Measurements from ENCODE around the gene SRGAP1. TPM values are rescaled to one million over a fixed set of nuclear protein-coding genes. Genes with fewer than 3 reads are reported as not detected.
"Not testable (repeated sequence)": the region's sequence is repeated elsewhere in the genome, so short reads cannot be mapped to it uniquely, and the experiment has no call there.

SRGAP1 gene
- total RNA-seq, 6 experiments from 2014 or later, result 1.3 to 5.0 (median 3.0) TPM

GRCh38 chr12:64065881-64066451 is 221.5 kb downstream of the SRGAP1 start:
- 92% methylated on average over 2 of the region's 2 CpGs for WGBS (ENCODE audit: insufficient coverage, low coverage, low lambda C conversion rate, missing lambda C conversion rate)
- no peaks in the 10 kb centered on the region for H3K27me3 ChIP-seq
- H3K4me1 ChIP-seq, result no peaks in the 10 kb centered on the region
- no peak overlapping the region for H3K27ac ChIP-seq
- ATAC-seq (no peak), DNase-seq (no peak)
- intact Hi-C loops (cut with DNase I), result no loop called here
- H3K4me3 ChIP-seq, result no peak overlapping the region
- H3K36me3 ChIP-seq, result no peaks in the 10 kb centered on the region
- H3K9me3 ChIP-seq, result no peaks in the 10 kb centered on the region
- TF ChIP-seq POLR2A (IDR thresholded peaks at IDR 0.05) (no peak), CTCF (IDR thresholded peaks at IDR 0.05) (no peak)

- TF ChIP-seq POLR2A (IDR thresholded peaks at IDR 0.05) (no peak), CTCF (IDR thresholded peaks at IDR 0.05) (no peak)
- no peaks in the 10 kb centered on the region for H3K27me3 ChIP-seq
- no peak overlapping the region for H3K27ac ChIP-seq
- H3K4me3 ChIP-seq, result no peak overlapping the region
- no peaks in the 10 kb centered on the region for H3K9me3 ChIP-seq
- no peaks in the 10 kb centered on the region for H3K4me1 ChIP-seq
- intact Hi-C loops (cut with DNase I), result no loop called here
- no peaks in the 10 kb centered on the region for H3K36me3 ChIP-seq
- 100% methylated on average over 2 of the region's 2 CpGs for WGBS (ENCODE audit: insufficient coverage, low coverage, low lambda C conversion rate, missing lambda C conversion rate)
- ATAC-seq (no peak), DNase-seq (no peak)
Measured at GRCh38 chr12:64066776-64067175, 222.3 kb downstream of the SRGAP1 start.

GRCh38 chr12:64070454-64070853 is 226.0 kb downstream of the SRGAP1 start:
- 81% methylated on average over 2 of the region's 2 CpGs for WGBS (ENCODE audit: insufficient coverage, low coverage, low lambda C conversion rate, missing lambda C conversion rate)
- intact Hi-C loops (cut with DNase I), result no loop called here
- H3K27me3 ChIP-seq, result no peaks in the 10 kb centered on the region
- no peak for TF ChIP-seq CTCF (IDR thresholded peaks at IDR 0.05)
- TF ChIP-seq POLR2A (IDR thresholded peaks at IDR 0.05), result no peak
- no peak overlapping the region for H3K4me3 ChIP-seq
- no peaks in the 10 kb centered on the region for H3K9me3 ChIP-seq
- ATAC-seq (no peak), DNase-seq (no peak)
- no peaks in the 10 kb centered on the region for H3K36me3 ChIP-seq
- H3K27ac ChIP-seq, result no peak overlapping the region
- H3K4me1 ChIP-seq, result no peaks in the 10 kb centered on the region

- no peaks in the 10 kb centered on the region for H3K36me3 ChIP-seq
- H3K27me3 ChIP-seq, result no peaks in the 10 kb centered on the region
- intact Hi-C loops (cut with DNase I), result no loop called here
- no peaks in the 10 kb centered on the region for H3K9me3 ChIP-seq
- H3K27ac ChIP-seq, result no peak overlapping the region
- H3K4me3 ChIP-seq, result no peak overlapping the region
- ATAC-seq (no peak), DNase-seq (no peak)
- no peaks in the 10 kb centered on the region for H3K4me1 ChIP-seq
- TF ChIP-seq CTCF (IDR thresholded peaks at IDR 0.05) (no peak), POLR2A (IDR thresholded peaks at IDR 0.05) (no peak)
- 90% methylated on average over 5 of the region's 5 CpGs for WGBS (ENCODE audit: insufficient coverage, low coverage, low lambda C conversion rate, missing lambda C conversion rate)
Measured at GRCh38 chr12:64072916-64073575, 228.5 kb downstream of the SRGAP1 start.

GRCh38 chr12:64076565-64076964 is 232.1 kb downstream of the SRGAP1 start:
- H3K27me3 ChIP-seq; DNase-seq; H3K27ac ChIP-seq; H3K4me3 ChIP-seq; H3K36me3 ChIP-seq; intact Hi-C loops (cut with DNase I); ATAC-seq; H3K9me3 ChIP-seq; H3K4me1 ChIP-seq: not testable (repeated sequence)
- WGBS (ENCODE audit: insufficient coverage, low coverage, low lambda C conversion rate, missing lambda C conversion rate), result 83% methylated on average over 1 of the region's 9 CpGs

All from right lobe of liver (tissue), 6 donors.